D341Med (cell line): ENCODE data around the gene PECR.

Experiments
- DNase-seq: peaks from one replicate; pipeline ENCODE4 v3.0.0; 2012; ENCODE audit warnings: low spot score

Gene PECR

GRCh38 chr2:216071111-216071851 lies 10.3 kb downstream of the PECR start:
- DNase-seq = no peak

GRCh38 chr2:216070195-216070594 lies 11.4 kb downstream of the PECR start:
- DNase-seq = no peak

- no peak for DNase-seq
Observed at GRCh38 chr2:216069028-216069427, 12.6 kb downstream of the PECR start.

DNA sequence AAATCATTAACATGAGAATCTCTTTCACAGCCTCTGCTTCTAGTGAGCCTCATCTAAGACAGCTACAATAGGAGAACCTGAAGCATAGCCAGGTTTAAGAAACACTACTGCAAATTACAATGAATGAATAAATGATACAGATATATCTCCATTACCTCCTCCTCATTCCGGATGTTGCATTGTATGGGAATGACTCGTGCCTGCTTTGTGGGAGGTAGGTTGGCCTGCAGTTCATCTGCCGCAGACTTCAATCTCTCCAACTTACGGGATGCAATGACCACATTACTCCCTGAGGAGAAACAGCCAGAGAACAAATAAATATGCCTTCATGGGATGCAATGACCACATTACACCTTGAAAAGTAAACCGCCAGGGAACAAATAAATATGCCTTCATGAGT lies 15.4 kb downstream of the PECR start:
- no peak for DNase-seq

DNA sequence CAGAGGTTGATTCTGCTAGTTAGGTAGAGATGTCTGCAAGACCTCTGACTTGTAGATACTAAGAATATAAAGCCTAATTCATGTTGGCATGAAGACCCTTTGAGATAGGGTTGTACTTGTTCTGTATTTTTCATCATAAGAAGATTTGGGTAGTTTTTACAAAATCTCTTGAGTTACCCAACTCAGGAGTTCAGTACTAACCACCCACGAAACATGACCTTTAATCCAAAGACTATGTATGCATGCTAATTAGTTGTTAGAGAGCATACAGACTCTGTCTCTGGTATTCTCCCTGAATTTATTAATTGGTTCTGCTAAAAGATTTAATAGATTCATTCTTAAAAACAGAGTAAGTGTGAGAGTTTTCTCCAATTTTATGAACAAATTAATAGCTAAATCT lies 16.9 kb downstream of the PECR start:
- no peak for DNase-seq

DNA sequence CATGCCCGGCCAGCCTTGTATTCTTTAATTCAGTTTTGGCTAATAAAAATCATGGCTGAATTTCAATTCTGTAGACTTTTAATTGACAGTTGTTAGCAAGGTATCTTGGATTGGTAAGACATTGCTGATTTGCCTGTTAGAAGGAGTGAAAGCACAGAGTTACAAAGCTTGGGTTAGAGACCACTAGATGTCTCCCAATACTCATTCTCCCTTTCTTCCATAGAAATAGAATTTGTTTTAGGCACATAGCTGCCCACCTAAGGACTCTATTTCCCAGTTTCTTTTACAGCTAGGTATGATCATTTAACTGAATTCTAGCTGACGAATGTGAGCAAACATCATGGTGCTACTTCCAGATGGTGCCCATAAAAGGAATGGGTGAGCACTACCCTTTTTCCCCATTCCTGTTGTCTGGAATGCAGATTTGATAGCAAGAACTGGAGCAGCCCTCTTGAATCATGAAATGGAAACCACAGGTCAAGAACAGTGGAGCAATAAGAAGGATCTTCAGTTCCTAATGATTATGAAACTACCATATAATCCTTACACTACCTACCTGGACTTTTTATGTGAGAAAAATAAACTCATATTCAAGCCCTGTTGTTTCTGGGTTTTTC lies 17.5 kb downstream of the PECR start:
- no peak for DNase-seq

GRCh38 chr2:216059233-216059834 lies 22.3 kb downstream of the PECR start:
- no peak for DNase-seq

DNA sequence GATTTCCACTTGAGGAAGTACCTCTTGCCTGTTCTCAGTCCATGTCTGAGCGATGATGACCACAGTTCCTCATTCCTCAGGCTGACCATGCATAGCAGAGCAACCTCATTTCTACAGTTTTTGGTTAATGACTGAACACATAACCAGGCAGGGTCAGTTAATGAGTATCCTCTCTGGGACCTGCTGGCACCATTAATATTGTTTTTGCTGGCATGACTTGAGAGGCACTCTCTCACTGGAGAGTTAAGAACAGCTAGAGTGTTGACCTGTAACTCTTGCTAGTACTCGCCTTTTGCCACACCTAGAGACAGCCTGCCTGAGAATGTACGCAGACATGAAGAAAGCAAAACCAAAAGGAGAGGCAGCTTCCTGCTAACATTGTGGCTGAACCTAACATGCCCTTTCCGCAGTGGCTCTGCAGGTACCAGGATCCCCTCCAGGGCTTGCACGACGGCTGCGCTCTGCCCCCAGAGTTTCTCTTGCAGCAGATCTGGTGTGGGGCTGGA lies 23.9 kb downstream of the PECR start:
- DNase-seq = no peak

- DNase-seq = no peak
Observed at GRCh38 chr2:216056739-216057138, 24.9 kb downstream of the PECR start.

DNA sequence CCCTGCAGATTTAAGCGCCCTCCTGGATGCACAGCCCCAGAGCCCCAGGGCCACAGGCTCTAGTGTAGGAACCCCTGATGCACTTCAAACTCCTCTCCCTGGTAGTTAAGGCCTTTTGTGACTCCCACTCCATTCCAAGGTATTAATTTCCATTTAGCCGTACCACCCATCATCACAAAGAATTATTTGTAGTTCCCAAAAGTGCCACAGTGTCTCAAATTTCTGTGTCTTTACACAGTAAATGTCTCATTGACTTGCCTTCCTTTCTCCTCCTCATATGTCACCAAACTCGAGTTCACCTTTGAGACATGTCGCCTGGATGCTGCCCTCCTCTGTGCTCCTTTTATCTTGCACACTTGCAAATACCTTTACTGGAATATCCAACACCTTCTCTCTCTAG lies 25.9 kb downstream of the PECR start:
- no peak for DNase-seq

GRCh38 chr2:216052420-216052819 lies 29.2 kb downstream of the PECR start:
- DNase-seq = no peak

DNA sequence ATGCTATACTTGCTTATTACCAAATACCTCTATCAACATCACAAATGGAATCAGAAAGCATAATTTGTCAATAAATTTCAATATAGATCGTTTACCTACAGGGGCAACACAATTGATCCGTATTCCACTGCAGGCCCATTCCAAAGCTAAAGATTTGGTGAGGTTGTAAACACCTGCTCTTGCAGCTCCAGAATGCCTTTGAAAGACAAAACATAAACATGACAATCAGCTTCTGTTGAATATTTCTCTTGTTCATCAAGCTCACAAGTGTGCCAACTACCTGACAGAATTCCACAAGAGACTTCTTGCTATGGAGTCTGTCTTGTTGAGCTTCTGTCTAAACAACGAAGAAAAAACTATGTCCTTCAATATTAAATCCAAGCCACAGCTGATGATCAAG lies 30.3 kb downstream of the PECR start:
- no peak for DNase-seq

DNA sequence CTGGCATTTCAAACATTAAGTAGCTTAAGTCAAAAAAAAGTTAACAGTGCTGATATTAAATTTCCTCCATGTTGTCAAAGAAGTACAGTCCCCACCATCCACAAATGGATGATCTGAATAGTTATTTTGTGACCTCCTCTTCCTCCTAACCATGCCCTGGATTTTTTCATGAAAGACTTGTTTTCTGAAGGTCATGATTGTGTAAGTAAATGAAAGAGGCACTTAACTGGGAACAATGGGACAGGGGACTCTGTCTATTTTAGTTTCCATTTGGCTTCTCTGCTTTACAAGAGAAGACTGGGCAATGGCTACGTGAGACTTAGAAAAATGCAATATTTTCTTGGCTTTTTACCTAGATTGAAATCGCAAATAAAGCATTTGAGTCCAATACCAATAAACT lies 32.2 kb downstream of the PECR start:
- no peak for DNase-seq

GRCh38 chr2:216047397-216047796 lies 34.2 kb downstream of the PECR start:
- no peak for DNase-seq

- no peak for DNase-seq
Observed at GRCh38 chr2:216044883-216045486, 36.6 kb downstream of the PECR start.

GRCh38 chr2:216043949-216044348 lies 37.7 kb downstream of the PECR start:
- DNase-seq = no peak

DNA sequence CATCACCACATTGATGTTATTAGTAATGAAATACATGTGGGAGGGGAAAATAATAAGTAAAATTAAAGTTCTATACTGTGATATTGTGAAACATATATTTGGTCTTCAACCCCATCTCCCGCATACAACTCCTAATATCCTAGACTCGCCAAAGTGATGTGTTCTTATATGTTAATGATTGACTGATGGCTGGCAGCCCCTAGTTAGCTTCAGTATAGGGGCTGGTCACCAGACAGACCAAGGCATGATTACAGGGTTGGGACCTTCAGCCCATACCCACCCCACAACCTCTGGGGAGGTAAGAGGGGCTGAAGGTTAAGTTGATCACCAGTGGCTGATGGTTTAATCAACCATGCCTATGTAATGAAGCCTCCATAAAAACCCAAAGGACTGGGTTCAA lies 40.2 kb downstream of the PECR start:
- no peak for DNase-seq

DNA sequence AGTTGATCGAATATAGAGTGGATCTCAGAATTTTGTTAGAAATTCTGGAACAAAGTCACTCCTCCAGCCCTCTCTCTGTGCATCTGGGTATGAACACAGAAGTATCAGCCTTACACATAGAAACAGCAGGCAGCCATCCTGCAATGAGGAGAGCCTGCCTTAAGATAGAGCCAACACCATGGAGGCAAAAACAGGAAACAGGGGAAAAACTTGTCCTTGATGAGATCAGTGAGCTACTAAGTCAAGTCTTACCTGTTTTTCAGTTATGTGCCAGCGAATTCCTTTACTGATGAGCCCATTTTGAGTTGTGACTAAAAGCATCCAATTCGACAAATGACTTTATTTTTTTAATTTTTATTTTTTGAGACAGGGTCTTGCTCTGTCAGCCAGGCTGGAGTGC lies 41.7 kb downstream of the PECR start:
- DNase-seq = no peak

DNA sequence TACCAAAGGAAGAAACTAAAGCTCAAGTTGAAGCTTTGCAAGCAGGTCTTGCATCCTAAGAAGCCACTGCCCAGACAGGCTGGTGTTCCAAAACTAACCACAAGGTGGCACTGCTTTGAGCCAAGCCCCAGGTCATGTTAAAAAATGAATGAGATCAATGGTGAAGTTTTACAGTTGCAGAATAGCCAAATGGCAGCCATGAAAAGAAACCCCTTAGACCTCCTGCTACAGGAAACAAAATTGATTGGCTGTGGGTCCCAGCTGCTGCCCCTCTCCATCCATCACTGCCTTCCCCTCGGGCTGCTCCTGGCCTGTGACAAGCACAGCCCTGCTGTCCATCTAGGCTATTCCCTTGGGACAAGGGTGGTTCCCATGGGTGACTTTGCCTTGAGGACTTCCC lies 47.5 kb downstream of the PECR start:
- DNase-seq = peak; percentile 75

GRCh38 chr2:216033403-216033802 lies 48.2 kb downstream of the PECR start:
- no peak for DNase-seq

DNA sequence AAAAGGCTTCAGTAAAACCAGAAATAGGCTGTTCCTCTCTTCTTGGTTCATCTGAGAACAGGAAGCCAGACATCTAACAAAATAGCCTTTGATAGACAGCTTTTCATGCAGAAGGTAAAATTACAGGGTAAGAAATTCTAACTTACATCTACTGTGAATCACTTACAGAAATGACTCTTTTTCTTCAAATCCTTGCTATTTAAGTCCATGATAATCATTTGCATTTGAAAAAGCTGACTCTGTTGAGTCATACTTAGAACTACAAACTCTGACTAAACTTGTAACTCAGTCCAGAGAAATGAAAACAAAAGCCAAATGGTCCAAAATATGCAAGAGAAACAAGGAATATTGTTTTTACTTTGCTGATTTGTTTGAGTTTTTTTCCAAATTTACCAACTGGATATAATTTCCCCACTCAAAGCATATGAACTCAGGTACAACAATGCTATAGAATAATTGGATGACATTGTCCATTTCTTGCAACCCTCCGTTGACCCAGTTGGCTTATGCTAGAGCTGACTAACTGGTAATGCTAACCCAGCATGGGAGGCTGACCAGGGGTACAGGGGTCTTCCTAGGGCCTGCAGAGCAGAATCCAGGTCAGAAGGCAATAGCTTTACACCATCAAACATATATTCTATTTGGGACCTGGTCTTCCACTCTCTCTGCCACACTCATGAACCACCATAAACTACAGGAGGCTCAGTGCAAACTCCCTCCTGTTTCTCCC lies 49.5 kb downstream of the PECR start:
- DNase-seq = no peak

DNA sequence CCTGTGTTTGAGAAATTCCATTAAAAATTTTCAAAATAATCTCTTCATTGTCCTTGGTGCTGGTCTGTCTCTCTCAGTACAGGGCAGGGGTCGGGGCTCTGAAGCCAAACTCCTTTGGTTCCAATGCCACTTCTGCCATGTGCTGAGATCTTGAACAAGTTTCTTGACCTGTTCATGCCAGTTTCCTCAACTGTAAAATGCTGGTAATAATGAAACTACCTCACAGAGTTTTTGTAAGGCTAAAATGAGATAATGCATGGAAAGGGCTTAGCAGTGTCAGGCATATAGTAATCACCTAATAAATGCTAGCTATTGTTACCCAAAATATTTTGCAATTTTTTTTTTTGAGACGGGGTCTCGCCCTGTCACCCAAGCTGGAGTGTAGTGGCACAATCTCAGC lies 51.4 kb downstream of the PECR start:
- no peak for DNase-seq
